Measurements from ENCODE around the gene EEIG1.

DNA sequence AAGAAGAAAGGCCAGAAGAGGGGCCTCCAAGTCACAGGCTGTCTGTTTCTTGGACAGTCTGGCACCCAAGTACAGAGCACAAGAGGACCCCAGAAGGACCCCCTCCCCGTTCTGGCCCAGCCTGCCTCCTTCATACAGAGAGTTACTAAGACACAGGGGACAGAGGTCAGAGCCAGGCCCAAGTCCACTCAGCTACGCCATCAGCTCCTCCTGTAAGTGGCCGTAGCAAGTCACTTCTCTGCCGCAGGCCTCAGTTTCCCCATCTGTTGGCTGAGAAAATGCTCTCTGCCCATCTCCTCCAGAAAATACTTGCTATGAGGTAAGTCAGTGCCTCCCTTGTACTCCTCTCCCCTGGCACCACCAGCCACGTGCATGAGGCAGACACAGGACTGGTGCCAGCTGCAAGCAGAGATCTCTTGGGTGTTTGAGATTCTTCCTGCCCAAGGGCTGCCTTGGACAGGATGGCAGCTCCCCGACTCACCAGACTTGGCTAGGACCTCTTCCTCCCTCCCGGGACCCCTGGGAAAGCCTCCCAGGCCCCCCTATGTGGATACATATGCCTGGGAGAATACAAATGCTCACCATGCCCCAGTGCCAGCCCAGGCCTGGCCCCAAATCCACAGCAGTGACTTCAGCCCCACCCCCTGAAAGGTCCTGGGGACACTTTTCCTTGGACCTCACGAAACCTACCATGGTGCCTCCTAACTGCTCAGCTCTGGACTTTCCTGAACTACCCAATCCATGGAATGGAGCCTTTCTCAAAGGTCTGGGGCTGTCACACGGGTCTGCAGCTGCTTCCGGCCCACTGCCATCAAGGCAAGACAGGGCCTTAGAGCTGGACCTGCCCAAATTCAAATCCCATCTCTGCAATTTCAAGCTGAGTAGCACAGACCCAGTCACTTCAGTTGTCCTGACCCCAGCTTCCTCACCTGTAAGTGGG, 5.1 kb downstream of the EEIG1 start:
- TF ChIP-seq POLR2A (IDR thresholded peaks at IDR 0.05), result no peak
- TF ChIP-seq, protein P1, sequence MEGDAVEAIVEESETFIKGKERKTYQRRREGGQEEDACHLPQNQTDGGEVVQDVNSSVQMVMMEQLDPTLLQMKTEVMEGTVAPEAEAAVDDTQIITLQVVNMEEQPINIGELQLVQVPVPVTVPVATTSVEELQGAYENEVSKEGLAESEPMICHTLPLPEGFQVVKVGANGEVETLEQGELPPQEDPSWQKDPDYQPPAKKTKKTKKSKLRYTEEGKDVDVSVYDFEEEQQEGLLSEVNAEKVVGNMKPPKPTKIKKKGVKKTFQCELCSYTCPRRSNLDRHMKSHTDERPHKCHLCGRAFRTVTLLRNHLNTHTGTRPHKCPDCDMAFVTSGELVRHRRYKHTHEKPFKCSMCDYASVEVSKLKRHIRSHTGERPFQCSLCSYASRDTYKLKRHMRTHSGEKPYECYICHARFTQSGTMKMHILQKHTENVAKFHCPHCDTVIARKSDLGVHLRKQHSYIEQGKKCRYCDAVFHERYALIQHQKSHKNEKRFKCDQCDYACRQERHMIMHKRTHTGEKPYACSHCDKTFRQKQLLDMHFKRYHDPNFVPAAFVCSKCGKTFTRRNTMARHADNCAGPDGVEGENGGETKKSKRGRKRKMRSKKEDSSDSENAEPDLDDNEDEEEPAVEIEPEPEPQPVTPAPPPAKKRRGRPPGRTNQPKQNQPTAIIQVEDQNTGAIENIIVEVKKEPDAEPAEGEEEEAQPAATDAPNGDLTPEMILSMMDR (IDR thresholded peaks at IDR 0.05), result no peak
